SH-SY5Y (cell line): ENCODE data around the gene PBX3.

ENCODE experiments used
- GATA2 ChIP-seq: IDR thresholded peaks from 2 replicates; pipeline ENCODE4 v1.6.1; 2011; ENCODE audit warnings: mild to moderate bottlenecking, low read depth, low read length
- GATA3 ChIP-seq: IDR thresholded peaks from 2 replicates; pipeline ENCODE4 v1.6.1; 2011; ENCODE audit warnings: low read depth, mild to moderate bottlenecking, low read length, moderate library complexity

Gene PBX3

GRCh38 chr9:125964702-125965225 is 217.6 kb downstream of the PBX3 start:
- TF ChIP-seq GATA2 (no peak), GATA3 (no peak)

GRCh38 chr9:125965477-125965876 is 218.3 kb downstream of the PBX3 start:
- TF ChIP-seq GATA3 (no peak), GATA2 (no peak)

GRCh38 chr9:125966466-125966865 is 219.3 kb downstream of the PBX3 start:
- TF ChIP-seq GATA2, result peak; percentile 82
- peak; percentile 38; the same call in 1 of the 2 replicates for TF ChIP-seq GATA3

DNA sequence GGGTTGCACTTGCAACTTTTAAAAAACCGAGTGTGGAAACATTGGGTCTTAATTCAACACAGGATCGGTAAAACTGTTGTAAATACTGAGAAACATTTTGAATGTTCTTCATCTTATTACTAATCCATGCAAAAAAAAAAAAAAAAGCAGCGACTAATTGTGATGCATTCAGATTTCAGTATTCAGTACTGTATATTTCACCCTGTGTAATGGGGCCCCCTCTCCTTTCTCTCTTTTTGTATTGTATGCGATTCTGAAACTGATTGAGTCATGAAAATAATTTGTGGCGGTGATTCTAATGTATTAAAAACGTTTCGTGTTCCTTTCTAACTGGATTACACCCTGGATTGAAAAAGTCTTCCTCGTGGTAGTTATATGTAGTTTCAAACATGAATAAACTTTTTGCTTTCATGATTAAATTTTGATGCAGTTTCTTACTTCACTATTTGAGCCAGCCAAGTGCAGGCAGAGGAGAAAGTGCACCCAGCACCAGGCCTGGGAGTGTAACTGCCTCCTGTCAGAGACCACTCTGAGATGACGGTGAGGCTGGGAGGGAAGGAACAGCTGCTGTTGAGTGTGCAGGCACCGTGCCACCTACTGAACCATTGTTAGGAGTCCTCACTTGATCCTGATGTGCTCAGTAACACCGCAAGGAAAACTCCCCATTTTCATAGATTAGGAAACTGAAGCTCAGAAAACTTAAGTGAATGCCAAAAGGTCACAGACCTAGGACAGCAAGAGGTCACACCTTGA is 220.0 kb downstream of the PBX3 start:
- TF ChIP-seq GATA2 (no peak), GATA3 (no peak)

DNA sequence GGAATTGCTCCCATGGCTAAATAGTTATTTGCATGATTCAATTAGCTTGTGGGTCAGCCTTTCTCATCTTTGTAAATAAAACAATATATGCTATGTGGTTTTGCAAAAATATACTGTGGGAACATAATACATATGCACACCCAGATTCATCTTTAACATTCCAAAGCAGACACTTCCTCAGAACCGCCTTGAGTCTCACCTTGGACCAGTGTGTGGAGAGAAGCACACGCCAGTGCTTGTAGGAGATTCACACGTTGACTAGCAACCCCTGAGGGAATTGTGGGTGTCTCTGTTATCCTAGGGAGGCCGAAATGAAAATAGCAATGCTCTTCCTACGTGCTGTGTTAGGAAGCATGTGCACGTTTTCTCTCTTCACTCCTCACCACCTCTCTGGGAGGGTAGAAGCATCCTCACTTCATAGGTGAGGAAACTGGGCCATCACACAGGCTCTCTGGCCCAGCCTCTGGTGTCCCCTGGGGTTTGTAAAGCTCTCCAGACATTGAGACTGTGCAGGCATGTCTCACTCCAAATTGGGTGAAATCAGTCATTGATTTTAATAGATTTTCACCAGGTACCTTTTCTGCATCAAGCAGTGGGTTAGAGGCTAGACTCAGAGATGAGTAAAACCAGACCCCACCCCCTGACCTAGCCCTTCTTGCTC is 221.7 kb downstream of the PBX3 start:
- TF ChIP-seq GATA3 (no peak), GATA2 (no peak)

GRCh38 chr9:125969462-125969861 is 222.3 kb downstream of the PBX3 start:
- TF ChIP-seq GATA3 (no peak), GATA2 (no peak)

GRCh38 chr9:125969868-125970267 is 222.7 kb downstream of the PBX3 start:
- no peak for TF ChIP-seq GATA3
- no peak for TF ChIP-seq GATA2

- TF ChIP-seq GATA2 (no peak), GATA3 (no peak)
Observed at GRCh38 chr9:125970340-125970739, 223.2 kb downstream of the PBX3 start.

DNA sequence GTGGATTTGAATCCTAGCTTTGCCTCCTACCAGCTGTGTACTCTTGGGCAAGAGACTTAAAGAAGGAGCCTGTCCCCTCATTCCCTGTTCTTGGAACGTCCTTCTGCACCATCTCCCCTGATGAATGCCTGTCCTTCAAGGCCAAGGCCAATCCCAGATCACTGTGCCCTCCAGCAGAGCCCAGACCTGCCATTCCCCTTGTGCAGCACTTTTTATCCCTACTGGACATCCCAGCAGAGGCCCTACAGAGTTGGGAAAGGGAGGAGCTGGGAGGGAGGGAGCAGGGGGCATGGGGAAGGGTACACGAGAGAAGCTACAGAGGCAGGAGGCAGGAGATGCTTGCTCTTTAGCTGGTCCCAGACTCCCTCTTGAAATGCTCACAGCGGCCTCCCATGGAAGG is 223.9 kb downstream of the PBX3 start:
- TF ChIP-seq GATA2, result no peak
- no peak for TF ChIP-seq GATA3

DNA sequence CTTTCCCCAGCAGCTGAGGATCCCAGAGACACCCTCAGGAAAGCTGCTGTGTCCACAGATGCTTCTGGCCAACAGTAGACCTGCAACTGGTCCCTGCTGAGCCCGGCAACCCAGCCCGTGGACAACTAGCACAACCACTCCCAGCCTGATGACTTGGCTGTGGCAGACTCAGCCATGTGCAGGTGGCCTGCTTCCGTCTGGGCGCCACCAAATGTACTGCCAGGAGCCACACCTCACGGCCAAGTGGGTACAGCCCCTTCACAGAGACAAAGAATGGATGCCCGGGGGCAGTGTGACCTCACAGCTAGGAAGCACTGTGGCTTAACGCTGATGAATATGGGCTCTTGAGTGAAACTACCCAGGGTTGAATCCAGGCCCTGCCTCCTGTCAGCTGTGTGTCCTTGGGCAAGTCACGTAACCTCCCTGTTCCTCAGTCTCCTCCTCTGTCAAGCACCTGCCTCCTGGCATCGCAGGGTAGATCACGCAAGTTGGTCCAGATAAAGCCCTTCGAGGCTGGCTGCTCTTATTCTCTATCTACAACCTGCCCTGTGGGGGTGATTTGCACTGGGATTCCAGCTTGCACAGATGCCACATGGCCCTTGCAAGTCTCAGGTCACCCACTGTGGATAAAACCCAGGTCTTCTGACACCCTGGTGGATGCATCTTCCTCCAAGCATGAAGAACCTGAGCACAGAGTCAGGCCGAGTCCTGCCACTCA is 225.0 kb downstream of the PBX3 start:
- TF ChIP-seq GATA2 (no peak), GATA3 (no peak)

DNA sequence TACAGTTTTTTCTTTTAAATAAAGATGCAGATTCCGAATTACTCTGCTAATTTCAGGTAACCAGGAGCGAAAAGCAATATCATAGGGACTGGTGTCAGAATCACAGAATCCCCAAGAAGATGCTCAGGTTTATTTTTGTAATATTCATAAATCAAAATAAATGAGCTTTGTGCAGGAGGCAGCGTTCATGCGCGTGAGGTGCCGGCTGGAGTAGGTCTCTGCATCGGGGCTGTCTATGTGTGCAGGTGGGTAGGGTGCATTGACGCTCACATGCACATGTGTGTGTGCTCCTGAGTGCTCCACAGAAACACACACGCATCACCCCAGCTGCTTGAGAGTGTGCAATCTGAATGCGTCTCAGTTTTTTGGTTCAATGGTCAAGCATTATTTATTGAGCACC is 226.4 kb downstream of the PBX3 start:
- TF ChIP-seq GATA3, result no peak
- no peak for TF ChIP-seq GATA2

GRCh38 chr9:125974705-125975104 is 227.5 kb downstream of the PBX3 start:
- TF ChIP-seq GATA3 (no peak), GATA2 (no peak)

DNA sequence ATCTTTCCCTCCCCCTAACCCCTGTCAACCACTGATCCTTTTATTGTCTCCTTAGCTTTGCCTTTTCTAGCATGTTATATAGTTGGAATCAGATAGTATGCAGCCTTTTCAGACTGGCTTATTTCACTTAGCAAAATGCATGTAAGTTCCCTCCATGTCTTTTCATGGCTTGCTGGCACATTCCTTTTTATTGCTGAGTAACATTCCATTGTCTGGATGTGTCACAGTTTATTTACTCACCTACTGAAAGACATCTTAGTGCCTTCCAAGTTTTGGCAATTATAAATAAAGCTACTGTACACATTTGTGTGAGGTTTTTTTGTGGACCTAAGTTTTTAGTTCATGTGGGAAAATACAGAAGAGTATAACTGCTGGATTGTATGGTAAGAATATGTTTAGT is 230.1 kb downstream of the PBX3 start:
- TF ChIP-seq GATA2, result no peak
- TF ChIP-seq GATA3, result no peak

- TF ChIP-seq GATA3 (no peak), GATA2 (no peak)
Observed at GRCh38 chr9:125979383-125979782, 232.2 kb downstream of the PBX3 start.
